Measurements from ENCODE around the gene KCNE5.
A peak's percentile ranks its signal among the peaks of the same experiment; 100 is the strongest.
"Not testable (repeated sequence)": the region's sequence is repeated elsewhere in the genome, so short reads cannot be mapped to it uniquely, and the experiment has no call there.

The KCNE5 gene

GRCh38 chrX:109655502-109656201 is 30.7 kb upstream of the KCNE5 start:
- TF ChIP-seq CTCF (IDR thresholded peaks at IDR 0.05; ENCODE audit: low read depth, low read length) = no peak

GRCh38 chrX:109654516-109655109 is 29.6 kb upstream of the KCNE5 start:
- H3K4me3 ChIP-seq (ENCODE audit: low read depth, low read length) = no peak overlapping the region
- no peak for TF ChIP-seq CTCF (IDR thresholded peaks at IDR 0.05; ENCODE audit: low read depth, low read length)

More at GRCh38 chrX:109655502-109656201, 30.7 kb upstream of the KCNE5 start:
- H3K4me3 ChIP-seq (ENCODE audit: low read depth, low read length) = no peak overlapping the region

GRCh38 chrX:109644671-109645070 is 19.7 kb upstream of the KCNE5 start:
- not testable (repeated sequence) for H3K4me3 ChIP-seq (ENCODE audit: low read depth, low read length)

- no peak for TF ChIP-seq CTCF (IDR thresholded peaks at IDR 0.05; ENCODE audit: low read depth, low read length)
- no peak overlapping the region for H3K4me3 ChIP-seq (ENCODE audit: low read depth, low read length)
Measured at GRCh38 chrX:109643687-109644086, 18.7 kb upstream of the KCNE5 start.

GRCh38 chrX:109638158-109638557 is 13.2 kb upstream of the KCNE5 start:
- no peak overlapping the region for H3K4me3 ChIP-seq (ENCODE audit: low read depth, low read length)
- no peak for TF ChIP-seq CTCF (IDR thresholded peaks at IDR 0.05; ENCODE audit: low read depth, low read length)

GRCh38 chrX:109637477-109637876 is 12.5 kb upstream of the KCNE5 start:
- H3K4me3 ChIP-seq (ENCODE audit: low read depth, low read length) = not testable (repeated sequence)

- no peak overlapping the region for H3K4me3 ChIP-seq (ENCODE audit: low read depth, low read length)
- TF ChIP-seq CTCF (IDR thresholded peaks at IDR 0.05; ENCODE audit: low read depth, low read length) = peak; percentile 57
Measured at GRCh38 chrX:109635146-109635545, 10.2 kb upstream of the KCNE5 start.

GRCh38 chrX:109632906-109633504 is 8.0 kb upstream of the KCNE5 start:
- H3K4me3 ChIP-seq (ENCODE audit: low read depth, low read length) = no peak overlapping the region
- TF ChIP-seq CTCF (IDR thresholded peaks at IDR 0.05; ENCODE audit: low read depth, low read length) = peak; percentile 38; the same call in 1 of the 2 replicates

Data from WI38 (cell line).